Measurements from ENCODE around the gene TCAP.
A peak's percentile ranks its signal among the peaks of the same experiment; 100 is the strongest.
"Not testable (repeated sequence)": the region's sequence is repeated elsewhere in the genome, so short reads cannot be mapped to it uniquely, and the experiment has no call there.

Gene TCAP

DNA sequence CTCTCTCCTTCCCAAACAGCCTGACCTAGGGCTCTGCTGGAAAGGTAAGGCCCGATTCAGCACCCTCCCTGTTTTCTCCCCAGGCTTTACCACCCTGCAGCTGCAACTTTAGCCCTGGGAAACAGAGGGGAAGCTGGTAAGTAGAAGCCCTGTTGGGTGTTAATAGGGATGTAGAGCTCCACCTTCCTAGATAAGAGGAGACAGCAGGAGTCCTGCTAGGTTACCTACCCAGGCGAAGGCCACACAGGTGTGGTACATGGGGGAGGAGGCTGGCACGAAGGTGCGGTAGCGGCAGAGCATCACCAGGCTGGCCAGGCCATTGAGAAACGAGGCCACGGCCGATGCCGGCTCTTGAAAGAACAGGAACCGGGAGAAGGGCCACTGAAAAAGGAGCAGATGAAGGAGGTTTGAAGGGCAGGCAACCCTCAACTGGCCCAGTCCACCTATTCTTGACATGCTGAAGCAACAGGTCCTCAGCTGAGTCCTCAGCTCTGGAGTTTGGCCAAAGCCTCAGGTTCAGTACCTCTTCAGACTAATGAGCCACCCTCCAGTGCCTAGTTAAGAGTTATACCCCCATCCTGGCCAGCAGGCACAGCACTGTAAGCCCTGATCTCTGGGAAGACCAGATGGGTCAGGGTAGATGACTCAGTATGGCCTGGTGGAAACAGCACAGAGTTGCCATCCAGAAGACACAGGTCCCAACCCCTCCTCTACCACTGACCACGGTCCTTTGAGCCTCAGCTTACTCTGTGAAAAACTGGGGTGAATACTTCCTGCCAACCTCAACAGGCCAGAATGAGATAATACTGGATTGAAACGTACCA lies 19.4 kb downstream of the TCAP start:
- Histone ChIP-seq H3K4me3 (no peak overlapping the region), H3K36me3 (replicated peaks) (no peaks in the 10 kb centered on the region), H3K9me3 (no peaks in the 10 kb centered on the region), H3K27me3 (ENCODE audit: low read depth) (no peaks in the 10 kb centered on the region), H3K4me1 (peaks cover 6% of the 10 kb centered on the region)
- in situ Hi-C loops (cut with MboI; ENCODE audit: low sequenced_read_pairs), result no loop called here
- no peak for DNase-seq (ENCODE audit: low spot score in 2 of 2)

DNA sequence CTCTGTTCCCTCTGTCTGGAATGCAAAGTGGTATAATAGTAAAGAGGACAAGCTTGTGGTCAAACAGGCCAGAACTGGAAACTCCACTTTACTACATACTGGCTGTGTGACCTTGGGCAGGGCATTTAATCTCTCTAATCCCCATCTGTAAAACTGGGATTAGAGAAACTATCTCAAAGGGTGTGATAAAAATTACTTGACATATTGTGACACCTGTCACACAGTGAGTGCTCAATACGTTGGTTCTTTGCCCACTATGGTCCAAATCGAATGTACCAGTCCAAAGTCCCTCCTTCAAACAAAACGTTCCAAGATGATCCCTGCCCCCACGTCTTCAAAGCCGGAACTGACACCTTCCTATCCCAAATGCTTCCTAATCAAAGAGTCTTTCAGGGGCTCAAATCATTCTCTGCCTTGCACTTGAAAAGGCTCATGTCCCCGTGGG lies 22.0 kb downstream of the TCAP start:
- peak overlapping the region; percentile 57 for H3K4me3 ChIP-seq
- no peaks in the 10 kb centered on the region for H3K27me3 ChIP-seq (ENCODE audit: low read depth)
- in situ Hi-C loops (cut with MboI; ENCODE audit: low sequenced_read_pairs), result no loop called here
- DNase-seq (ENCODE audit: low spot score in 2 of 2), result no peak
- no peaks in the 10 kb centered on the region for H3K9me3 ChIP-seq
- peaks cover 6% of the 10 kb centered on the region for H3K4me1 ChIP-seq
- no peaks in the 10 kb centered on the region for H3K36me3 ChIP-seq (replicated peaks)

DNA sequence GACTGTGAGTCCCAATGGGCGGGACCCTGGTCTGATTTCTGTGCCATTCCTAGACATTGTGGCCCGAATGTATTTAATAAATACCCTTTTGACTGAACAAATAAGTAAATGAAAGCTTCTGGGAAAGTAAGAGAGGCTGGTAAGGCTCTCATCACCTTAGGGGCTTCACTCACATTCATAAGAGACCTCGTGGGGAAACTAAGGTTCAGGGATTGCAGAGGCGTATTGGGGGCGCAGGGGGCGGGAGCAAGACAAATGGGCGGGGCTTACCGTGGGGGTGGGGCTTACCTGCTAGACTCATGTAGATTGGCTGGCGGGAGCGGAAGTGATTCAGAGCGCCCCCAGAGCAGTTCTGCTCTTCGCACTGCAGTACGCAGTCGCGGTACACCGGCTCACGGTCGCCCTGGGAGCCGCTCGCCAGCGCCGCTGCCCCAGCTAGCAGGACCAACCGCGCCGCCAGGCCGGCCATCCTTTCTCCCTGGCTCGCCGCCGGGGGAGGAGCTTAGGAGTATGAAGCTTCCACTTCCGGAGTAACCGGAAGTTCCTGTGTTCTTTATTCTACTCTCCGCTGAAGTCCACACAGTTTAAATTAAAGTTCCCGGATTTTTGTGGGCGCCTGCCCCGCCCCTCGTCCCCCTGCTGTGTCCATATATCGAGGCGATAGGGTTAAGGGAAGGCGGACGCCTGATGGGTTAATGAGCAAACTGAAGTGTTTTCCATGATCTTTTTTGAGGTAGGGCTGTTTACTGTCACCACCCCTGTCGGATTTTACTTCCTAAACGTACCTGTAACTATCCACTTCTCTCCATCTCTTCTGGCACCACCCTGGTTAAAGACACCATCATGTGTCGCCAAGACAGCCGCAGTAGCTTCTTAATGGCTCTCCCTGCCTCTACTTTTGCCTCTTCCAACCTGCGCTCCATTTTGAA lies 22.7 kb downstream of the TCAP start, which contains the start of gene PGAP3:
Gene PGAP3 (minus strand): TSS at position 512 of the 929 bp plus-strand sequence. CDS start 43 bp downstream, at position 469.
- Histone ChIP-seq H3K4me1 (peaks cover 6% of the 10 kb centered on the region), H3K4me3 (peak within 1 kb of the TSS; percentile 57), H3K36me3 (replicated peaks) (no peaks in the 10 kb centered on the region), H3K9me3 (no peaks in the 10 kb centered on the region), H3K27me3 (ENCODE audit: low read depth) (no peaks in the 10 kb centered on the region)
- DNase-seq (ENCODE audit: low spot score in 2 of 2), result peak; percentile 86 to 94
- in situ Hi-C loops (cut with MboI; ENCODE audit: low sequenced_read_pairs), result no loop called here

DNA sequence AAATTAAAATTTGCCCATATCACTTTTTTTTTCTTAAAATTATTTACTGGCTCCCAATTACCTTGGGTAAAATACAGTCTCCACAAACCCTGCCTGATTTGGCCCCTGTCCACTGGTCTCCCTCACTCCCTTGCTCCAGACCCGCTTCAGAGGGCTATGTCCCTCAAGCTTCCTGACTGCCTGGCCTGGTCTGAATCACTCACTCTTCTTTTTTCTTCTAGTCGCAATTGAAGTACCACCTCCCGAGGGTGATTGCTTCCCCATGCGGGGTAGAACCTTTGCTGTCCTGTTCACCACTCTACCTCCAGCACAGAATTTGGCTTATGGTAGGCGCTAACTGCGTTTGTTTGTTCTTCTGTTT lies 23.3 kb downstream of the TCAP start:
- H3K4me1 ChIP-seq, result peaks cover 6% of the 10 kb centered on the region
- no peaks in the 10 kb centered on the region for H3K27me3 ChIP-seq (ENCODE audit: low read depth)
- in situ Hi-C loops (cut with MboI; ENCODE audit: low sequenced_read_pairs), result no loop called here
- no peaks in the 10 kb centered on the region for H3K36me3 ChIP-seq (replicated peaks)
- no peak for DNase-seq (ENCODE audit: low spot score in 2 of 2)
- H3K9me3 ChIP-seq, result no peaks in the 10 kb centered on the region
- H3K4me3 ChIP-seq, result peak overlapping the region; percentile 57

DNA sequence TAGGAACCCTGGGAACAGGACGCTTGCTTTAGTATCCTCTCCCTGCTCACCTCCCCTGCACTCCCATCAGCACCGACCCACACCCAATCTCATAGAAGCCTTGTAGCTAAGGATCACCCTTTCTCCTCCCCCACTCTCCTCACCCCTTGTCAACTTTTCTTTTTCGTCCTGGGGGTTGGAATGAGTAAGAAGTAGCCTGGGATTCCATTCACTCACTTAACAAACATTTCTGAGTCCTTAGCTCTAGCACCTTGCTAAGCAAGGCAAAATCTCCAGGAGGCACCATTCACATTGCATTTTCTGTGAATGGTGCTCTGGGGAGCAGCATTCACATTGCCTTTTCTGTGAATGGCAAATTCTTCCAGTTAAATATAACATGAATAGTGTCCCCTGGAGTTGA lies 23.8 kb downstream of the TCAP start:
- no peak for DNase-seq (ENCODE audit: low spot score in 2 of 2)
- H3K36me3 ChIP-seq (replicated peaks), result no peaks in the 10 kb centered on the region
- no peaks in the 10 kb centered on the region for H3K9me3 ChIP-seq
- no peaks in the 10 kb centered on the region for H3K27me3 ChIP-seq (ENCODE audit: low read depth)
- in situ Hi-C loops (cut with MboI; ENCODE audit: low sequenced_read_pairs), result no loop called here
- H3K4me1 ChIP-seq, result peaks cover 6% of the 10 kb centered on the region
- no peak overlapping the region; the same call in 1 of the 2 replicates for H3K4me3 ChIP-seq

DNA sequence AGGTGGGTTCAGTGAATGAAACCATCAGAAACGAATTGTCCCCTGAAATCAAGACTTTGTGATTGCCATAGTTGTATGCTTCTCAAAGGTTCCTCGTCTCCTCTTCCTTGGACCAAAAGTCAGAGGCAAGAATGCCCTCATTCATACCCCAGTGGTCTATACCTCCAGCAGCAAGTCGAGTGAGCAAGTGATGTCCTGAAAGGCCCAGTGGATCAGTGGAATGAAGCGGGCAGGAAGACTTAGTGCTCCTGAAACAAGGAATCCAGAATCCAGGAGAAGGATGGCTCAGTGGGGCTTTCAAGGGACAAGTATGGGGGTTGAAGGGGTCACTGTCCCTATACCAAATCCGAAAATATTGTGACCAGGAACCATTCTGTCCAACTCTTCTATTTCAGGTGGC lies 29.4 kb downstream of the TCAP start:
- Histone ChIP-seq H3K27me3 (ENCODE audit: low read depth) (no peaks in the 10 kb centered on the region), H3K9me3 (no peaks in the 10 kb centered on the region), H3K4me1 (no peaks in the 10 kb centered on the region), H3K36me3 (replicated peaks) (no peaks in the 10 kb centered on the region), H3K4me3 (no peak overlapping the region)
- no peak for DNase-seq (ENCODE audit: low spot score in 2 of 2)
- in situ Hi-C loops (cut with MboI; ENCODE audit: low sequenced_read_pairs), result no loop called here

DNA sequence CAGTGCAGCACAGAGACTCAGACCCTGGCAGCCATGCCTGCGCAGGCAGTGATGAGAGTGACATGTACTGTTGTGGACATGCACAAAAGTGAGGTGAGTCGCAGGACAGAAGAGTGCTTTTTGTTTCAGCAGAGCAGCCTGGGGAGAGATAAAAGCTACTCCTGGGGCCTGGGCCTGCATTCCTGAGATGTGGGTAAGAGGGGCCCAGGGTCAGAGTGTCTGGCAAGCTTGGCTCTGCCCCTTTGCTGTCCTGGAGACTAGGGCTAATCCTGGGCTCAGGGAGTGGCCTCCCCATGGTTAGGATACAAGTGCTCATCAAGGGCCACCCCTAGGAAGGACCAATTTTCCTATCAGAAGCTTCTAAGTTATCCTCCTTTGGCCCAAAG lies 29.9 kb downstream of the TCAP start:
- Histone ChIP-seq H3K4me3 (no peak overlapping the region), H3K4me1 (no peaks in the 10 kb centered on the region), H3K36me3 (replicated peaks) (no peaks in the 10 kb centered on the region), H3K9me3 (no peaks in the 10 kb centered on the region), H3K27me3 (ENCODE audit: low read depth) (no peaks in the 10 kb centered on the region)
- DNase-seq (ENCODE audit: low spot score in 2 of 2), result no peak
- in situ Hi-C loops (cut with MboI; ENCODE audit: low sequenced_read_pairs), result no loop called here

DNA sequence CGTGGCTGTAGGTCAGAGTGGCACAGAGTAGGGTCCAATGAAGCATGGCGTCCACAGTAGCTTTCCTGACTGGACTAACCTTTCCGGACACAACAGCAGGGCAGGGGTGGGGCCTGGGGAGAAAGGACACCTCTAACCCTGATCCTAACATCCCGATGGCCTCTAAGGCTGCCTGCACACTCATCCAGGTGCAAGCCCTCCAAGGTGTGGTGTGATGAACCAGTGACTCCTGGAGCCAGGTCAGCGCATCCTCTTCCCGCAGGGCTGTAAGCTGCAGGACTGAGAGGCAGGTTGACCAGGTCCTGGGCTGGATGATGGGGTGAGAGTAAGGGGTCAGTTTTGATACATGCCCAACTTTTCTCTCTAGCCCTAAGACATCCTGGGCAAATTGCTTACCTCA lies 31.6 kb downstream of the TCAP start:
- no peak for DNase-seq (ENCODE audit: low spot score in 2 of 2)
- no peaks in the 10 kb centered on the region for H3K4me1 ChIP-seq
- in situ Hi-C loops (cut with MboI; ENCODE audit: low sequenced_read_pairs), result no loop called here

DNA sequence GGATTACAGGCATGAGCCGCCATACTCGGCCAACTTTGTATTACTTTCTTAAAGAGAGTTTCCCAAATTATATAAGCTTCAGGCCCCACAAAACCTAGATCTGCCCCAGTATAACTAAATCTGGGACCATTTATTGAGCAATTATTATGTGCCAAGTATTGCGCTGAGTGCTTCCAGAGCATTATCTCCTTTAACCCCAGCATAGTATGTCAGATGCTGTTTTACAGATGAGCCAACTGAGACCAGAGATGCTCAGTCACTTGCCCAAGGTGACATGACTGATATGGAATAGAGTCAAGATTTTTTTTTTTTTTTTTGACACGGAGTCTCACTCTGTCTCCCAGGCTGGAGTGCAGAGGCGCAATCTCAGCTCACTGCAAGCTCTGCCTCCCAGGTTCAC lies 32.8 kb downstream of the TCAP start:
- Histone ChIP-seq H3K4me1 (peaks cover 3% of the 10 kb centered on the region; the same call in 1 of the 2 replicates), H3K9me3 (no peaks in the 10 kb centered on the region), H3K4me3 (no peak overlapping the region), H3K36me3 (replicated peaks) (no peaks in the 10 kb centered on the region), H3K27me3 (ENCODE audit: low read depth) (no peaks in the 10 kb centered on the region)
- no peak for DNase-seq (ENCODE audit: low spot score in 2 of 2)
- in situ Hi-C loops (cut with MboI; ENCODE audit: low sequenced_read_pairs), result no loop called here

More for the DNA sequence above, 31.6 kb downstream of the TCAP start:
- no peaks in the 10 kb centered on the region for H3K9me3 ChIP-seq
- no peaks in the 10 kb centered on the region for H3K36me3 ChIP-seq (replicated peaks)
- no peaks in the 10 kb centered on the region for H3K27me3 ChIP-seq (ENCODE audit: low read depth)
- no peak overlapping the region for H3K4me3 ChIP-seq

DNA sequence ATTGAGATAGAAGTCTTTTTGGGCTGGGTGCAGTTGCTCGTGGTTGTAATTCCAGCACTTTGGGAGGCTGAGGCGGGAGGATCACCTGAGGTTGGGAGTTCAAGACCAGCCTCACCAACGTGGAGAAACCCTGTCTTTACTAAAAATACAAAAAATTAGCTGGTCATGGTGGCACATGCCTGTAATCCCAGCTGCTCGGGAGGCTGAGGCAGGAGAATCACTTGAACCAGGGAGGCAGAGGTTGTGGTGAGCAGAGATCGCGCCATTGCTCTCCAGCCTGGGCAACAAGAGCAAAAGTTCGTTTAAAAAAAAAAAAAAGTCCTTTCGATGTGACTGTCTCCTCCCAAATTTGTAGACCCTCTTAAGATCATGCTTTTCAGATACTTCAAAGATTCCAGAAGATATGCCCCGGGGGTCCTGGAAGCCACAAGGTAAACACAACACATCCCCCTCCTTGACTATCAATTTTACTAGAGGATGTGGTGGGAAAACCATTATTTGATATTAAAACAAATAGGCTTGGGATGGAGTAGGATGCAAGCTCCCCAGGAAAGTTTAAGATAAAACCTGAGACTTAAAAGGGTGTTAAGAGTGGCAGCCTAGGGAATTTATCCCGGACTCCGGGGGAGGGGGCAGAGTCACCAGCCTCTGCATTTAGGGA lies 34.1 kb downstream of the TCAP start:
- H3K4me1 ChIP-seq; H3K36me3 ChIP-seq (replicated peaks); DNase-seq (ENCODE audit: low spot score in 2 of 2); H3K4me3 ChIP-seq; H3K9me3 ChIP-seq; H3K27me3 ChIP-seq (ENCODE audit: low read depth); in situ Hi-C loops (cut with MboI; ENCODE audit: low sequenced_read_pairs): not testable (repeated sequence)

DNA sequence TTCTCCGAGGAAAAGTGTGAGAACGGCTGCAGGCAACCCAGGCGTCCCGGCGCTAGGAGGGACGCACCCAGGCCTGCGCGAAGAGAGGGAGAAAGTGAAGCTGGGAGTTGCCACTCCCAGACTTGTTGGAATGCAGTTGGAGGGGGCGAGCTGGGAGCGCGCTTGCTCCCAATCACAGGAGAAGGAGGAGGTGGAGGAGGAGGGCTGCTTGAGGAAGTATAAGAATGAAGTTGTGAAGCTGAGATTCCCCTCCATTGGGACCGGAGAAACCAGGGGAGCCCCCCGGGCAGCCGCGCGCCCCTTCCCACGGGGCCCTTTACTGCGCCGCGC lies 34.6 kb downstream of the TCAP start, which contains the start of gene ERBB2:
Gene ERBB2 (plus strand): TSS at position 247 of the 330 bp plus-strand sequence. CDS start 175 bp downstream, outside the sequence.
- no peaks in the 10 kb centered on the region for H3K27me3 ChIP-seq (ENCODE audit: low read depth)
- DNase-seq (ENCODE audit: low spot score in 2 of 2), result peak in 1 of 2 experiments; percentile 43
- in situ Hi-C loops (cut with MboI; ENCODE audit: low sequenced_read_pairs), result no loop called here
- no peaks in the 10 kb centered on the region for H3K36me3 ChIP-seq (replicated peaks)
- no peaks in the 10 kb centered on the region for H3K9me3 ChIP-seq
- peak within 1 kb of the TSS; percentile 21 for H3K4me3 ChIP-seq
- H3K4me1 ChIP-seq, result peaks cover 3% of the 10 kb centered on the region; the same call in 1 of the 2 replicates

DNA sequence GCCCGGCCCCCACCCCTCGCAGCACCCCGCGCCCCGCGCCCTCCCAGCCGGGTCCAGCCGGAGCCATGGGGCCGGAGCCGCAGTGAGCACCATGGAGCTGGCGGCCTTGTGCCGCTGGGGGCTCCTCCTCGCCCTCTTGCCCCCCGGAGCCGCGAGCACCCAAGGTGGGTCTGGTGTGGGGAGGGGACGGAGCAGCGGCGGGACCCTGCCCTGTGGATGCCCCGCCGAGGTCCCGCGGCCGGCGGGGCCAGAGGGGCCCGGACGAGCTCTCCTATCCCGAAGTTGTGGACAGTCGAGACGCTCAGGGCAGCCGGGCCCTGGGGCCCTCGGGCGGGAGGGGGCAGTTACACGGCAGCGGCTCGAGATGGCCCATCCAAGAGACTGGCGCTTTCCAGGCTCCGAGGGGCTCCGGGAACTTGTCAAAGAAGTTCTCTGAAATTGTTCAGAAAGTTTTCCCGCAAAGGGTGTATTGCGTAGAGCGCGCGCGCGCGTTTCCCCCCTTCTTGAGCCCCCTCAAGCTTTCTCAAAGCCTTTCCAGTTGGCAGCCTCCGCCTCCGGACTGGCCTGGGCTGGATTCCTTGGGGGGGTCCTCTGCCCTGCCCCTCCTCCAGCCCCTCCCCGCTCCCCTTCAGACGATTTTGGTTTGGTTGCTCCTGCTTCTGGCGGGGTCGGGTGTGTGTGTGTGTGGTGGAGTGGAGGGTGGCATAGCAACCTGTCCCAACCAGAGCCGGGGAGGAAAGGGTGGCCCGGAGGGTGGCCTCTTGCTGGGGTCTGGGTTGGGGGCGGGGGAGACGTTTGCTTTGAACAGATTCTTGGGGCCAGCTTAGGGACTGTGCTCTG lies 35.2 kb downstream of the TCAP start:
- Histone ChIP-seq H3K36me3 (replicated peaks) (no peaks in the 10 kb centered on the region), H3K4me1 (peaks cover 3% of the 10 kb centered on the region; the same call in 1 of the 2 replicates), H3K27me3 (ENCODE audit: low read depth) (no peaks in the 10 kb centered on the region), H3K9me3 (no peaks in the 10 kb centered on the region), H3K4me3 (peak overlapping the region; percentile 21)
- in situ Hi-C loops (cut with MboI; ENCODE audit: low sequenced_read_pairs), result no loop called here
- DNase-seq (ENCODE audit: low spot score in 2 of 2), result no peak
